Lower leg skin (tissue), 4 donors: ENCODE results near the gene SERPINA4. TPM values are rescaled to one million over a fixed set of nuclear protein-coding genes. Genes with fewer than 3 reads are reported as not detected.

Source experiments
- DNase-seq, 2 donors: peaks; one replicate each; pipeline ENCODE4 v3.0.0-alpha.2; 2019; ENCODE audit warnings: low spot score in 2 of 2
- H3K4me3 ChIP-seq: fragments of 200-600 bp; sonication (generic); 2 replicates; pipeline ENCODE4 v1.5.1; 2017; ENCODE audit warnings: mild to moderate bottlenecking, low read depth; ENCODE audit not compliant: poor library complexity, severe bottlenecking
- POLR2A ChIP-seq, 2 donors: fragments of 450-650 bp; IDR thresholded peaks; one replicate each; pipeline ENCODE4 v1.6.1; 2016 to 2017; ENCODE audit warnings: antibody characterized with exemption in 2 of 2, mild to moderate bottlenecking in 1 of 2, moderate library complexity in 1 of 2
- WGBS, 2 donors: methylation state at CpG; one replicate each; pipeline ENCODE4 v1.1.5; 2018; 5-methylcytosine and 5-hydroxymethylcytosine counted together
- intact Hi-C: fragments of 100-400 bp; cut with DNase I; formaldehyde crosslinking; loops from one replicate; pipeline ENCODE4 v1.15.0; 2023; ENCODE audit warnings: low total_unique reads
- total RNA-seq, 4 donors: library from RNA; depleted of rRNA; stranded (reverse); fragments of >200 nt; gene quantifications; one replicate each; pipeline ENCODE4 v1.1.0, GENCODE V29; 2016
- TF ChIP-seq, protein P1 (sequence below), 3 donors: fragments of 450-650 bp; IDR thresholded peaks; one replicate each; pipeline ENCODE4 v1.5.1; 2016; ENCODE audit warnings: antibody characterized with exemption in 3 of 3, mild to moderate bottlenecking in 3 of 3, moderate library complexity in 2 of 3

SERPINA4 gene
- total RNA-seq, 4 donors from 2014 or later = not detected

DNA sequence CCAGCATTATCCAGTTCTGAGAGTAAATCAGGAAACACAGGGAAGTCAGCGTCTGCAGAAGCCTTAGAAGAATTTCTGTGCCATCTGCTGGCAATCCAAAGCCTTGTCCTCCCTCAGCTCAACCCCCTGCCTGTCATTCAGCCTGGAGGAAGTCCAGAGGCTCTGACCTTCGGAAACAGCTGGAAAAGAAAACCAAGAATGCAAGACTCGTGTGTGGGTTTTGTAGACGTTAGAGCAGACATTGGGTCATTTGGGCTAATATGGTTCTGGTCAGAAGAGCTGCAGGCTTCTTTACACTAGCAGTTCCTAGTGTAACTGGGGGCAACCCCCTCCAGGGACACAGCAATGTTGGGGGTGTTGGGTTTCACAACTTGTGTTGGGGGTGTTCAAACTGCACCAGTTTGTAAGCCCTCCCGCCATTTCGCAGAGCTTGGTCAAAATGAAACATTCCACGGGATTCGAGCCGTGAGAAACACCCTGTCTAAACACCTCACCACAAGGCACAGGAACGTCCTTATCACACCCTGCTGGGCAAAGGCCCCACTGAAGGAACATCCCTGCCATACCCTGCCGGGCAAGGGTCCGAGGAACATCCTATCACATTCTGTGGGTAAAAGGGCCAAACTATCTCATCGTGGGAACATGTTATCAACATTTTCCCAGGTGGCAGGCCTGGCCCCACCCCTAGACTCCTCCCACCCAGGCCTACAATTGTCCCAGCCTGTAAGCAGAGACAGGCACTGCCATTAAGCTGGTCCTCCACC is 21.0 kb upstream of the SERPINA4 start:
- H3K4me3 ChIP-seq = no peak overlapping the region
- peak; percentile 12 to 77 for DNase-seq
- no peak for TF ChIP-seq POLR2A (IDR thresholded peaks at IDR 0.05)
- TF ChIP-seq, protein P1, sequence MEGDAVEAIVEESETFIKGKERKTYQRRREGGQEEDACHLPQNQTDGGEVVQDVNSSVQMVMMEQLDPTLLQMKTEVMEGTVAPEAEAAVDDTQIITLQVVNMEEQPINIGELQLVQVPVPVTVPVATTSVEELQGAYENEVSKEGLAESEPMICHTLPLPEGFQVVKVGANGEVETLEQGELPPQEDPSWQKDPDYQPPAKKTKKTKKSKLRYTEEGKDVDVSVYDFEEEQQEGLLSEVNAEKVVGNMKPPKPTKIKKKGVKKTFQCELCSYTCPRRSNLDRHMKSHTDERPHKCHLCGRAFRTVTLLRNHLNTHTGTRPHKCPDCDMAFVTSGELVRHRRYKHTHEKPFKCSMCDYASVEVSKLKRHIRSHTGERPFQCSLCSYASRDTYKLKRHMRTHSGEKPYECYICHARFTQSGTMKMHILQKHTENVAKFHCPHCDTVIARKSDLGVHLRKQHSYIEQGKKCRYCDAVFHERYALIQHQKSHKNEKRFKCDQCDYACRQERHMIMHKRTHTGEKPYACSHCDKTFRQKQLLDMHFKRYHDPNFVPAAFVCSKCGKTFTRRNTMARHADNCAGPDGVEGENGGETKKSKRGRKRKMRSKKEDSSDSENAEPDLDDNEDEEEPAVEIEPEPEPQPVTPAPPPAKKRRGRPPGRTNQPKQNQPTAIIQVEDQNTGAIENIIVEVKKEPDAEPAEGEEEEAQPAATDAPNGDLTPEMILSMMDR (IDR thresholded peaks at IDR 0.05) = no peak
- 40 to 60% methylated on average over 13 of the region's 13 CpGs for WGBS, 2 donors
- intact Hi-C loops = loop anchor here (10.0 kb wide), 1 partner anchor 95 kb away; no protein-coding TSS in a partner anchor

DNA sequence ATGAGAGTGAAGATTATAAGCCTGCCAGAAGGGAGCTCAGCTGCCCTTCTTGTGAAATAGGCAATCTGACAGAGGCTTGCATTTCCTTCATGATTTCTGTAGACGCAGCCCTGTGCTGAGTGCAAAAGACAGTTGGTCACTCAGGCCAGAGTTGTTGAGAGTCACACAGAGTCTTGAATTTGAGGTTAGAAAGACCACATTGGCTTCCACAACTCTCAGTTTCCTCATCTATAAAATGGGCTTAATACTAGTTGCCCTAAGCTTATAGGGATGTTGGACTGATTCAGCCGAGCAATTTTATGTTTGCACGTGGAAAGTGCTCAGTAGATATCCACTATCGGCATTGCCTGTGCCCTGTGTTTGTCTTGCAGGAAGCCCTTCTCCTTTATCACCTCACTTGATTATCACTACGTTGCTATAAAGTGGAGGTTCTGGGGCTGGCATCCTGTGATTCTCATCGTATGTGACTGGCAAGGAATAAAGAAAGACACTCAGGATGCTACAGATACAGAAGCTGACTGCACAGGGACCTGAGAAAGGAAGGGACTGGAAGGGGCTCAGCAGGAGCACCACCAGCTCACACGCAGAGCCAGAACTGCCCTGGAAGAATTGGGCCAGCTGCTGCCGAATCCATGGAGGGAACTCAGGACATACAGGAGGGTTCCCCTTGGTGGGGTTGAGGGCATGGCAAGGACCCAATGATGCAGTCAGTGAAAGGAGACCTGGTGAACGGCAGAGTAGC is 19.8 kb upstream of the SERPINA4 start:
- TF ChIP-seq POLR2A (IDR thresholded peaks at IDR 0.05) = no peak
- TF ChIP-seq, protein P1 (IDR thresholded peaks at IDR 0.05) = no peak
- WGBS, 2 donors = 76% methylated on average over 9 of the region's 9 CpGs
- H3K4me3 ChIP-seq = no peak overlapping the region
- intact Hi-C loops = loop anchor here (10.0 kb wide), 1 partner anchor 97 kb away; no protein-coding TSS in a partner anchor
- DNase-seq = peak in 1 of 2 donors; percentile 43

DNA sequence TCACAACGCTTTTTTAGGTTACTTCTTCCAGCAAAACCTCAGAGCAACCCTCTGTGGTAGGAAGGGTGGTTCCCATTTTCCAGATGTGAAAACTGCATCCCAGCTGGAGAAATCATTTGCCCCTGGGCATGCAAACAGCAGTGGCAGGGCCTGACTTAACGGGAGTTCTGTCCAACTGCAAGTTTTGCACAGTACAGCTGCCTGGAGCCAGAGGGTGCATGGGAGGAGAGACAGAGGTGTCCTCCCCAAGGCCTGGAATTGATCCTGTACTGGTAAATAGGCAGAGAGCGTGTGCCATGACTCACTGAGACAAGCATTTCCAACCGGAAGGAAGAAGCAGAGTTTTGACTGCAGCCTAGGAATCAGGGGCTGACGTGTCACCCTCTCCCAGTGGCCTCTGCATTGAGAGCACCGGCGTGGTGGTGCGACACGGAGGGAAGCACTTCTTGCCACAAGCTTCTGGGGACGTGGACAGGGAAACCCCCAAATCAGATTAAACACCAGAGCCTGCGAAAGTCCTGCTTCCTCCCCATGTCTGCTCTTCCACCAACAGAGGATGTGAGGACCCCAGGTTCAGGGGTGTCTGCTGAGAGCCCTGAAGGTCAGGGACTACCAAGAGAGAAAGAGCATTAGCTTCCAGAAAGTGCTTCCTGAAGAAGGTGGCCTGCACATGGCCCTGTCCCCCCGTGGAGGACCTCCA is 19.0 kb upstream of the SERPINA4 start:
- intact Hi-C loops = loop anchor here (10.0 kb wide), 1 partner anchor 97 kb away; no protein-coding TSS in a partner anchor
- 57 to 58% methylated on average over 12 of the region's 12 CpGs for WGBS, 2 donors
- TF ChIP-seq, protein P1 (IDR thresholded peaks at IDR 0.05) = no peak
- no peak for TF ChIP-seq POLR2A (IDR thresholded peaks at IDR 0.05)
- H3K4me3 ChIP-seq = no peak overlapping the region
- peak in 1 of 2 donors; percentile 81 for DNase-seq

DNA sequence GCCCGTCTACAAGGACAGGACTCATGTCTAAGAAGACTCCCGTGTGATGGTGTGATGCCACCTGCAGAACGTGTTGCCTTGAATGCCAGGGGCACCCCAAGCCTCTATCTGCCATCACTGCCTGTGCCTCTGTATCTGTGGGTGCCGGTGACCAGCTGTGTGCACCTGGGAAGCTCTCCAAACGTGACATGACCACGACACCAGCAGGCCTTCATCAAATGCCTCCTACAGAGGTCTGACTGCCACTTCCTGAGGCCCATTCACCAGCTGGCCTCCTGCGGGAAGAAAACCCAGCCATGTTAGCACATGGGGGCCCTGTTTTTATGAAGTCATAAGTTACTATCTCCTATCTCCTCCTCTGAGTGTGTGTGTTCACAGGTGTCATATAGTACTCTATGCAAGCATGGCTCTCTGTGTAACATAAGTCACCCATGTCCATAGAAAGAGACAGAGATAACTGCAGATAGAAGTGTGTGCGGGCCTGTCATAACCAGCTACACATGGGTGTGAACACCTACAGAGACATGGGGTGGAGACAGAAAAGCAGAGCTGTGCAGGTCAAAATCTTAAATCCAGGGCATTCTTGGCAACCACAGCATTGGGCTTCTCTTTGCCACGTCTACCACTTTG is 18.3 kb upstream of the SERPINA4 start:
- DNase-seq = peak in 1 of 2 donors; percentile 72

More for the DNA sequence above, 18.3 kb upstream of the SERPINA4 start:
- WGBS, 2 donors = 46 to 48% methylated on average over 4 to 8 of the region's 9 CpGs
- no peak for TF ChIP-seq POLR2A (IDR thresholded peaks at IDR 0.05)
- TF ChIP-seq, protein P1 (IDR thresholded peaks at IDR 0.05) = no peak
- intact Hi-C loops = loop anchor here (10.0 kb wide), 1 partner anchor 98 kb away; no protein-coding TSS in a partner anchor
- no peak overlapping the region for H3K4me3 ChIP-seq
